ENCODE data around the gene LUZP2. TPM values are rescaled to one million over a fixed set of nuclear protein-coding genes. Genes with fewer than 3 reads are reported as not detected.

The LUZP2 gene
- total RNA-seq, 1 experiment from 2014 or later: 3.8 TPM

- H3K4me1 Mint-ChIP-seq: peaks cover 19% of the 10 kb centered on the region
- H3K9me3 Mint-ChIP-seq: peaks cover 35% of the 10 kb centered on the region
- H3K27ac Mint-ChIP-seq: no peak overlapping the region
- peaks cover 9% of the 10 kb centered on the region; the same call in 1 of the 2 replicates for H3K27me3 Mint-ChIP-seq (ENCODE audit: low read depth)
- CTCF ChIA-PET: no interaction called here
- POLR2A ChIA-PET: no interaction called here
- H3K4me3 Mint-ChIP-seq: no peak overlapping the region
- peaks cover 28% of the 10 kb centered on the region for H3K36me3 Mint-ChIP-seq
- TF ChIP-seq HMGA2 (CRISPR knock-in tag; IDR thresholded peaks at IDR 0.05) (no peak), ATF6 (CRISPR knock-in tag; IDR thresholded peaks at IDR 0.05) (no peak), ATF2 (CRISPR knock-in tag; IDR thresholded peaks at IDR 0.05; ENCODE audit: borderline replicate concordance, low read depth) (no peak), MAX (CRISPR knock-in tag; IDR thresholded peaks at IDR 0.05) (no peak), CREM (CRISPR knock-in tag; IDR thresholded peaks at IDR 0.05) (no peak), HMGXB4 (CRISPR knock-in tag; IDR thresholded peaks at IDR 0.05) (no peak), ZNF671 (CRISPR knock-in tag; IDR thresholded peaks at IDR 0.05) (no peak), NFE2L1 (CRISPR knock-in tag; IDR thresholded peaks at IDR 0.05) (no peak), CBFB (CRISPR knock-in tag; IDR thresholded peaks at IDR 0.05; ENCODE audit: low read depth) (no peak), GTF2I (CRISPR knock-in tag; conservative IDR thresholded peaks at IDR 0.05) (no peak), NR2C2 (CRISPR knock-in tag; IDR thresholded peaks at IDR 0.05) (no peak), MYBL2 (CRISPR knock-in tag; IDR thresholded peaks at IDR 0.05) (no peak), NR1H2 (CRISPR knock-in tag; IDR thresholded peaks at IDR 0.05) (no peak), ZNF263 (CRISPR knock-in tag; IDR thresholded peaks at IDR 0.05; ENCODE audit: low read depth) (no peak), ZNF219 (CRISPR knock-in tag; IDR thresholded peaks at IDR 0.05; ENCODE audit: borderline replicate concordance) (no peak), ZNF532 (CRISPR knock-in tag; IDR thresholded peaks at IDR 0.05; ENCODE audit: borderline replicate concordance) (no peak)
- ATAC-seq (no peak), DNase-seq (ENCODE audit: low spot score) (no peak)
Observed at GRCh38 chr11:24667353-24667968, 170.6 kb downstream of the LUZP2 start.
